Superior temporal gyrus (tissue), 1 donor: ENCODE data around the gene SMTNL2.

ENCODE experiments used
- DNase-seq: peaks from one replicate; pipeline ENCODE4 v3.0.0-alpha.2; 2016; ENCODE audit errors: extremely low spot score

SMTNL2 gene

GRCh38 chr17:4584101-4584916 lies at the start of gene SMTNL2:
SMTNL2 (plus strand) TSS chr17:4584529; CDS start chr17:4584606, 77 bp downstream.
- DNase-seq = no peak

DNA sequence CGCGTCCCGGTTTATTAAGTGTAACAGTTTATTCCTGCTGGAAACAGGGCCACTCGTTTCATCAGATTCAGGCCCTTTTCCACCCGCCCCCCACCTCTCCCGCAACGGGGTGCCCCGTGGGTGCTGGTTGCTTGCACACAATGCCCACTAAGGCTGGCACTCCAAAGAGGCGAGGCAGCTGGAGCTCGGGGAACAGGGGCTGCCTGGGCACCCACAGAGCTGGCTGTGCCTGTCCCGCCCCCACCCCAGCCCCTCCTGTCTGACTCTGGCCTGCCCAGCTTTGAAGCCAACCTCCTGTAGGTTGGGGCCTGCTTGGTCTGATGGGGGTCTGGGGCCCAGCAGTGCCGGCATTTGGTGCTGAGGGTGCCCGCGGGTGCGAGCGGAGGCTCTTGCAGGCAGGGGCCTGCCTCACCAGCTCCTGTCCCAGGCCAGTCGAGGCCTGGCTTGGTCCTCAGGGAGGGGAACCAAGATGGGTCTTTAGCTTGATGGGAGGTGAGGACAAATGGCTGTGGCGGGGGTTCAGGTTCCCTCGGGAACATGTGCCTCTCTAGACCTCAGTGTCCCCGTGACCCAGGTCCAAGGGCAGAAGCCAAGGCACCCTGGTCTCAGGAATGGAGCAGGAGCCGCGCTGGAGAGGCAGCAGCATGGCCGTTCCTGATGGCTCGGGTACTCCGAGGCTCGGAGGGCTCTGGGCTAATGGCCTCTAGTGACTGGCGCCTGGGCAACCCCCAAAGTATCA lies 49.2 kb upstream of the SMTNL2 start:
- peak; percentile 20 for DNase-seq

DNA sequence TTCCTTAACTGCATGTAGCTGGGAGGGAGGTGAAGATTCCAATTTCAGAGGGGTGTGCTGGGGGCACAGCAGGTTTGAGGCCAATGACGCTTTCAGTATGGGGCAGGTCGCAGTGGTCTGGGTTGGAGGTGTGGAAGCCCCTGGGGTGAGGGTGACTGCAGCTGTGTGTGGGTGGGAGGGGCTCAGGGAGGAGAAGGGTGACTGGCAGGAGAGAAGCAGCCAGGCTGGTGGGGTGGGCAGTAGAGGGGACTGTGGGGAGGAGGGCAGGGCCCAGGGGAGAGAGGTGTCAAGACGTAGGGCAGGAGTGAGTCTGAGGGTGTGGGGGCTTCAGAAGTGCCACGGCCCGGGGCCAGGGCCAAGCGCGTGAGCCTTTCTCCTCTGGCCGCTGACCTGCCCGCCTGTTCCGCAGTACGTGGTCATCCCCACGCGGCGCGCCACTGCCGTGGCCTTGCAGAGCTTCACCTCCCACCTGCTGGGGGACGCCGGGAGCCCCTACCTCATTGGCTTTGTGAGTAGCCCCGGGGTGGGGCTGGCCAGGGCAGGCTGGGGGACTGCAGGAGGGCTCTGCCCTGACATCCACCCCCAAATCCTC lies 48.6 kb upstream of the SMTNL2 start:
- no peak for DNase-seq

DNA sequence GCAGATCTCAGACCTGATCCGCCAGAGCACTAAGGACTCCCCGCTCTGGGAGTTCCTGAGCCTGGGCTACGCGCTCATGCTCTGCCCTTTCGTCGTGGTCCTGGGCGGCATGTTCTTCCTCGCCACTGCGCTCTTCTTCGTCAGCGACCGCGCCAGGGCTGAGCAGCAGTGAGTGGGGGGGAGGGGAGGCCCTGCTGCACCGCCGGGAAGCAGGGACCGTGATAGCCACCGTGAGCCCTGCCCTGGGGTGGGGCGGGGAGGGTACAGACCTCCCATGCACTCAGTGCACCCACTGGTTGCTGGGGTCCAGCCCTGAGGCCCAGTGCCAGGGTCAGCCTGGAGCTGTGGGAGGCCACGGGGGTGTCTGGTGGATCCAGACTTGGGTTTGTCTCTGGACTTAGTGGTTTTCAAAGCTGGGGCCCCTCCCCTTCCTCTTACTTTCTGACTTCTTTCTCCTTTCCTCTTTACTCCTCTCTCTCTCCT lies 48.0 kb upstream of the SMTNL2 start:
- DNase-seq = no peak

DNA sequence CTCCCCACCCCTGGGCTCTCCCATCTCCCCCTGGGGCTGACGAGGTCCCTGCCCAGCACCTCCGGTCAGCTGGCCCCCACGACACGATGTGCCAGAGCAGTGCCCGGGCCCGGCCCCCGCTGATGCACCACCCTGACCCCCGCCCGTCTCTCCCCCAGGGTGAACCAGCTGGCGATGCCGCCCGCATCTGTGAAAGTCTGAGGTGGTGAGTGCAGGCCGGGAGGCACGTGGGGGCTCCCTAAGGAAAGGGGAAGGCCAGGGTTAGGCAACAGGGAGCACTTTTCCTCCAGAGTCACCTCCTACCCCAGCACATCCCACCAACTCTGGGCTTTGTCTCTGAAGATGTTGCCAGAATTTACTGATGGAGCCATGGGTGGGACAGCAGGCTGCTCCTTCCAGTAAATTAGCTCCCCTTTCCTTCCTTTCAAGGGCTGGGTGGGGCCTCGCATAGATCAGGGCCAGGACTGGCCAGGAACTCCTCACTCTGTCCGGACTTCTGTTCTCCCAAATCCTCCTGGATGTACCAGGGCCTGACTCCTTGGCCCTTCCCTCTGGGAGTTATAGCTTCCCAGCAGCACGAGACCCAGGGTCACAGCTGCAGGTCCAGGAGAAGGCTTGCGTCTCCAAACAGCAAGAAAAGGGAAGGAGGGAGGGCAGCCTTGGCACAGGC lies 47.5 kb upstream of the SMTNL2 start:
- DNase-seq = no peak

- DNase-seq = peak; percentile 84
These were observed 46.7 kb upstream of the SMTNL2 start for GRCh38 chr17:4537451-4538235.

DNA sequence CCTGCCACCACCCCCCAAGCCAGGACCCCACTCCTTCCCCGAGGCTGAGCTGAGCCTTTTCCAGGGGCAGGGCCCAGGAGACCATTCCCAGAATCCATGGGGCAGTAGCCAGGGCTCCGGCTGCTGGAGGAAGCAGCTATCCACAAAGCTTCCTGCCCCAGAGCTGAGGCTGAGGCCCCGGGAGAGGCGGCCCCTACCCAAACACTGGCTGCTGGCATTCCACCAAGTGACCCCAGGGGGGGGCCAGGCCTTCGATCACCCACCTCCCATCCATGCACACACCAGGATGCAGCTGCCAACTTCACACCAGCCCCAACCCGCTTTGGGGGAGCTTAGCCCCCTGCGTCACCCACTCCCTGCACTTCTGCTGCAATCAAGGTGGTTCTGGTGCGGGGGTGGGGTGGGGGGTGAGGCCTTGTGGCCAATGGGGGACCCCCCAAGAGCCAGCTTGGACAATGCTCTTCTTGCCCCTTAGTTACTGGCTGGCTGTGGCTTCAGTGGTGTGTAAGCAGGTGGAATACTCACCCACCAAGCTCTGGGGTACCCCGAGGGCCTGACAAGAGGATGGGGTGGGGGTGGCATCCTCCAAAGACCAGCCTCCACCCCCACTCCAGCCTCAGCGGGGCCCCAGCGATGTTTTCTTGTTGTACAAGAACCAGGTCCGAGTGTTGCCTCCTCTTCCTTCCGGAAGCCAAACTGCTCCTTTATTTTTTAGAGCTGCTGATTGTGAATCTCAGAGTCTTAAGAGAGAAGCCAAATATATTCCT lies 45.9 kb upstream of the SMTNL2 start:
- no peak for DNase-seq

DNA sequence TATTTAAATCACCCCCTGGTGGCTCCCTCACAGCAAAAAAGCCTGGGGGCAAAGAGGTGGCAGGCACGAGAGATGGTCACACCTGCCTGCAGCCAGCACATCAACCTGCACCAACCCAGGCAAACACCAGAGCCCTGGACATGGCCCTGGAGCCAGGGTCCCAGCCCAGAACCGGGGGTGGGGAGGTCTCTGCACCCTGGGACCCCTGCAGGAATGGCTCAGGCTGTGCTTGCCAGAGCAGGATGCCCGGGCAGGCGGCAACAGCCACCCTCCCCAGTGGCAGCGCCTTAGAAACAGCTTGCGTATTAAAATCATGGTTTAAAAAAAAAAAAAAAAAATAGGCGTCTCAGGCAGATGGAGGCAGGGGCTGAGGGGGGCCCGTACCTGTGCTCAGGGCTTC lies 45.3 kb upstream of the SMTNL2 start:
- no peak for DNase-seq

DNA sequence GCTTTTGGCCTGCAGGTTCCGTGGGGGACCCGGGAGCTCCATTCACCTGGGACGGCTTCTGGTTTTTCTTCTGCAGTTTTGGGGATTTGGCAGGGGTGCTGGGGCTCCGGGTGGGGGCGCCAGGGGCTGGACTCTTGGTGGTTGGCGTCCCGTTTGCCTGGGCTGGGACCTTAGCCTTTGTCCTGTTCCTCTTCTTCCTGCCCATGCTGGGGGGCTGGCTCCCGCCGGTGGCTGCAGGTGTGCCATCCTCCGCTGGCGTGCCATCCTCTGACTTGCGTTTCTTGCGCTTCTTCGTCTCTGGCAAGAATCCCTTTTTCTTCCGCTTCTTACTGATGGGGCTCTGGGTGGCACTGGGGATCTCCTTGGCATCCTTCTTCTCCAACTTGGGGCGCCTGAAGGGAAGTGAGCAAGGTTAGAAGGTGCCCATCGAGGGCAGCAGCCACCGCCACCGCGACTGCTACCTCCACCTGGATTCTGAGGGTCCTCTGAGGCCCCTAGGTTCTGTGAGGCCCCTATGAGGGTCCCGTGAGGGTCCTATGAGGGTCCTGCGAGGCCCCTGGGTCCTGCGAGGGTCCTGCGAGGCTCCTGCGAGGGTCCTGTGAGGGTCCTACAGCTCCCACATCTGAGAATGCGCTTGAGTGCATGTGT lies 44.6 kb upstream of the SMTNL2 start:
- DNase-seq = no peak

DNA sequence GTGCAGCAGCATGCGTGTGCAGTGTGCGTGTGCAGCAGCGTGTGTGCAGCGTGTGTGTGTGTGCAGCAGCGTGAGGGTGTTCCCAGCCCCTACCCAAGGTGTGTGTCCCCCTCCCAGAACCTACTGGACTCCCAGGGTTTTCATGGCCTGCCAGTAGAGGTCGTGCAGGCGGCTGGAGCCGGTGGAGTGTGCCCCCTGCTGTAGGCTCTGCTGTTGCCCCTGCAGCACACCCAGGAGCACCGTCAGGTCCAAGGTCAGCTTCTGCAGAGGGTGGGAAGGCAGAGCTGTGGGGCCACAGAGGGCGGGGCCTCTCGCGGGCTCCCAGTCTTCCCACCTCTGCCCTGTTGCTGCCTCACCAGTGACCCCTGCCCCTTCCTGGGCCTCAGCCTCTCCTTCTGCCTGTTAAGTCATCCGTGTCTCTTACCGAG lies 44.1 kb upstream of the SMTNL2 start:
- DNase-seq = no peak

DNA sequence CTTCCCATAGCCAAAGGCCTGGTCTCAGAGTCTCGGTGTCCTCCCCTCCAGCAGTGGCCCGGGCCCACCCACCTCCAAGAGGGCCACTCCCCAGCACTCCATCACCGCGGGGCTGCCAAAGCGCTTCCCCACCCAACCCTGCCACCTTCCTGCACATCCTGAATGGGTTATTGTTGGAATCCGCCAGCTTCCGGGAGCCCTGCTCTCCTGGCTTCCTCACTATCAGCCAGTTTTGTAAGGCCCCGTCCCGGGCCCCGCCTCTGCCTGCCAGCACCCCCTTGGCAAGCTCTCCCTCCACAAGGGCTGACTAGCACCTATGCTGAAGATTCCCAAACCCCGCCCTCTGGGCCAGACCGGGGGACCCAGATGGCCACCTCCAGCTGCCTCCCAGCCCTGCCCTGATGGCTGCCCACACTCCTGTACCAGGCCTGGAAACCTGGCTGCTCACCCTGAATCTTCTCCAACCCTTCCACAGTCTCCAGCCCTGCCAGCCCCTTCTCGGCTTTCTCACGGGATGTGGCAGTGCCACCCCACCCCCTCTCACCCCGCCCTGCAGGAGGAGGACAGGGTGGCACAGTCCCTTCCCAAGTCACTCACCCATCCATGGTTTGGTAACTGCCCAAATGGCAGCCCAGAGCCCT lies 43.5 kb upstream of the SMTNL2 start:
- DNase-seq = no peak

GRCh38 chr17:4541328-4542002 lies 42.9 kb upstream of the SMTNL2 start:
- DNase-seq = no peak

DNA sequence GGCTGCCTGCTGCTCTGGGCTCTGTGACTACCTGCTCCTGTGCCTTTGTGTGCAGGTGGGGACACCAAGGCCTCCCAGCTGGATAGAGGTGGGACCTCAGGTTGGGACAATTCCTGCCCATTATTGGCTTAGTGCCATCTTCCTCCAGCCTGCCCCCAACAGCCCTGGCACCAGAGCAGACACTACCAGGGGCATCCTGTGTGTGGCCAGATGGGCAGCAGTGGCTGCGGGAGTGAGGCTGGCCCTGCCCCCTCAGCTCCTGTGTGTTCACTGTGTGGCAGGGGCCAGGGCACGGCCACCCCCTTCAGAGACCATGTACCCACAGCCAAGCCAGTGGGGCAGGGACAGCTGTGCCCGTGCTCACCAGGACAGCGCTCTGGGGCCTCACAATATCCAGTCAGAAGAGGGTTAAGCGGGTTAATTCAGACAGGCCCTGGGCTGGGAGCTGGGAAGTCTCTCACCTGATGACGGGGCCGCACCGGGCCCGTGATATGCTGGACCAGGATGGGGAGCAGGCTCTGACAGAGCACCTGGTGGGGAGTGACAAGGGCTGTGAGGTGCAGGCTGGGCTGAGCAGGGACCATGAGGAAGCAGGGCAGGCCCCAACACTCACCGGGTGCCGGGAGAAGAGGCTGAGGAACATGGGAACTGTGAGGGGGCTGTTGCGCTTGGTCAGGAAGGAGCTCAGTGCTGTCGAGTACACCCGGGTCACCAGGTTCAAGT lies 42.2 kb upstream of the SMTNL2 start:
- no peak for DNase-seq

- no peak for DNase-seq
These were observed 41.6 kb upstream of the SMTNL2 start for GRCh38 chr17:4542726-4543191.

DNA sequence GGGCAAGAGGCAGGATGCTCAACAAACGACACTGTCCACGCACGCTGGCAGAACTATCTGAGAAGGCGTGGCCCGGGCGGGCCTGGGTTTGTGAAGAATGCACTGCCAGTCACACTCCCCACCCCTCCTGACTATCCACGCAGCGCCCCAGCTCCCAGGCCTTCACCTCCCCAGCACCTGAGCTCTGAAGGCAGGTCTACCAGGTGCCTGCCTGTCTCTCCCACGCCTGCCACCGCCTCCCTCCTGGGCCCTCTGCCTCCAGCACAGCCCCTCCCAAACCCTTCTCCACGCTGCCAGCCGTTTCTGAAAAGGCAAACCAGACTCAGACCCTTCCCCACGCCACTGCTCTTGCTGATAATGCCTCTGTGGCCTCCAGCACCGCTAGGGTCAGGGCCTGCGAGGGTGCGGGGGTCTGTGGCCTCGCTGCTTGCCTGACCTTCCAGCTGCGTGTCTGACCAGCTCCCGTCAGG lies 40.7 kb upstream of the SMTNL2 start:
- no peak for DNase-seq

DNA sequence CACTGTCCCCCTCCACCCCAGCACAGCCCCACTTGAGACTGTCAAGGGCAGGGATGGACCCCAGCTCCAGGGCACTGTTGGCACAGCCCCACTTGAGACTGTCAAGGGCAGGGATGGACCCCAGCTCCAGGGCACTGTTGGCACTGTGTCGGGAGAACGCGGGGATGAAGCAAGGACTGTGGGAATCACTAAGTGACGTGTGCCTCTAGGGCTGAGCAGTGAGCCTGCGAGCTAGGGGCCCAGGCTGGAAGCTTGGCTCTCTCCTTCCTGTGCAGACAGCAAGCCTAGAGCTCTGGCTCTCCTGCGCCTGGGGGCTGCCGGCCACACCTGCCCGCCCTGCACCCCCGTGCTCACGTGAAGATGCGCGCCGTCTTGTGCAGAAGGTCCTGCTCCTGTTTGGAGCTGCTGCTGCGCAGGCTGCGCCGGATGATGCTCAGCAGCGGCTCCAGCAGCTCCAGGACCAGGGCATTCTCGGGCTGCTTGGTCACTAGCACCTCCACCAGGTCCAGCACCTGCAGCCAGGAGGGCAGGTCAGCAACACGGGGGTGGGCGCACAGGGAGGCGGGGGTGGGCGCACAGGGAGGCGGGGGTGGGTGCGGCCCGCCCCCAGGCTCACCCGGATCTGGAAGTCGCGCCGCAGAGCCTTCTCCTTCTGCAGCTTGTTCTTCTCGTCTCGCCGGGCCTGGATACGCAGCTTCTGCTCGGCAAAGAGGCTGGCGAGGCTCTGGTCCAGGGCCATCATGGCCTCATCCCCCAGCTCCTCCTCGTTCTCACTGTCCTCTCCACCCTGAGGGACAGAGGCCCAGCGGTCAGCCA lies 40.0 kb upstream of the SMTNL2 start:
- no peak for DNase-seq

DNA sequence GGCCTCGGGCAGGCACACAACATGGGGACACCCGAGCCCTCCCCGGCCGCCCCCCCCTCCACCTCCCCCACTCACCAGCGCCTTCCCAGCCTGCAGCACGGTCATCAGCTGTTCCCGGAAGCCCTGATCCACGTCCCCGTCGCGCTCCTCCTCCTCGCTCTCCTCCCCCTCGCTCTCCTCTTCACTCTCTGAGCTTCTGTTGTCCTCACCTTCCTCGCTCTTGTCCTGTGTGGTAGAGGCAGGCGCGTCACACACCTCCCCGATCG lies 39.4 kb upstream of the SMTNL2 start:
- DNase-seq = no peak
